ENCODE results near the gene TMEM184B. TPM values are rescaled to one million over a fixed set of nuclear protein-coding genes. Genes with fewer than 3 reads are reported as not detected.
A peak's percentile ranks its signal among the peaks of the same experiment; 100 is the strongest.

The TMEM184B gene
- total RNA-seq, 1 donor from 2014 or later: 81.0 TPM

GRCh38 chr22:38260761-38261681 lies 11.8 kb downstream of the TMEM184B start:
- no peak for TF ChIP-seq CTCF (IDR thresholded peaks at IDR 0.05; ENCODE audit: partially characterized antibody, unreplicated experiment)
- H3K27me3 Mint-ChIP-seq (ENCODE audit: unreplicated experiment): no peaks in the 10 kb centered on the region
- H3K36me3 Mint-ChIP-seq (ENCODE audit: unreplicated experiment): peaks cover 9% of the 10 kb centered on the region
- H3K27ac Mint-ChIP-seq (ENCODE audit: unreplicated experiment): peak overlapping the region; percentile 85
- H3K4me1 Mint-ChIP-seq (ENCODE audit: low read depth, unreplicated experiment): peaks cover 27% of the 10 kb centered on the region
- H3K9me3 Mint-ChIP-seq (ENCODE audit: unreplicated experiment): peaks cover 4% of the 10 kb centered on the region
- peak overlapping the region; percentile 47 for H3K4me3 Mint-ChIP-seq (ENCODE audit: unreplicated experiment)
- no peak for DNase-seq

- Mint-ChIP-seq H3K4me3 (ENCODE audit: unreplicated experiment) (peak overlapping the region; percentile 41), H3K9me3 (ENCODE audit: unreplicated experiment) (peaks cover 4% of the 10 kb centered on the region), H3K36me3 (ENCODE audit: unreplicated experiment) (peaks cover 9% of the 10 kb centered on the region), H3K27ac (ENCODE audit: unreplicated experiment) (peak overlapping the region; percentile 85), H3K4me1 (ENCODE audit: low read depth, unreplicated experiment) (peaks cover 27% of the 10 kb centered on the region), H3K27me3 (ENCODE audit: unreplicated experiment) (no peaks in the 10 kb centered on the region)
- DNase-seq: peak; percentile 55
- no peak for TF ChIP-seq CTCF (IDR thresholded peaks at IDR 0.05; ENCODE audit: partially characterized antibody, unreplicated experiment)
These were observed 13.4 kb downstream of the TMEM184B start for GRCh38 chr22:38259370-38259769.

- Mint-ChIP-seq H3K27me3 (ENCODE audit: unreplicated experiment) (no peaks in the 10 kb centered on the region), H3K27ac (ENCODE audit: unreplicated experiment) (peak overlapping the region; percentile 85), H3K36me3 (ENCODE audit: unreplicated experiment) (peaks cover 9% of the 10 kb centered on the region), H3K9me3 (ENCODE audit: unreplicated experiment) (peaks cover 4% of the 10 kb centered on the region), H3K4me1 (ENCODE audit: low read depth, unreplicated experiment) (peaks cover 27% of the 10 kb centered on the region), H3K4me3 (ENCODE audit: unreplicated experiment) (peak overlapping the region; percentile 41)
- DNase-seq: no peak
- TF ChIP-seq CTCF (IDR thresholded peaks at IDR 0.05; ENCODE audit: partially characterized antibody, unreplicated experiment): no peak
These were observed 13.9 kb downstream of the TMEM184B start for GRCh38 chr22:38258895-38259294.

- no peak overlapping the region for H3K4me3 Mint-ChIP-seq (ENCODE audit: unreplicated experiment)
- no peak for TF ChIP-seq CTCF (IDR thresholded peaks at IDR 0.05; ENCODE audit: partially characterized antibody, unreplicated experiment)
- H3K36me3 Mint-ChIP-seq (ENCODE audit: unreplicated experiment): peaks cover 4% of the 10 kb centered on the region
- peak overlapping the region; percentile 26 for H3K27ac Mint-ChIP-seq (ENCODE audit: unreplicated experiment)
- no peak for DNase-seq
- H3K4me1 Mint-ChIP-seq (ENCODE audit: low read depth, unreplicated experiment): peaks cover 27% of the 10 kb centered on the region
- H3K27me3 Mint-ChIP-seq (ENCODE audit: unreplicated experiment): no peaks in the 10 kb centered on the region
- peaks cover 4% of the 10 kb centered on the region for H3K9me3 Mint-ChIP-seq (ENCODE audit: unreplicated experiment)
These were observed 15.1 kb downstream of the TMEM184B start for GRCh38 chr22:38257650-38258250.

- H3K27me3 Mint-ChIP-seq (ENCODE audit: unreplicated experiment): no peaks in the 10 kb centered on the region
- TF ChIP-seq CTCF (IDR thresholded peaks at IDR 0.05; ENCODE audit: partially characterized antibody, unreplicated experiment): no peak
- H3K27ac Mint-ChIP-seq (ENCODE audit: unreplicated experiment): no peak overlapping the region
- H3K36me3 Mint-ChIP-seq (ENCODE audit: unreplicated experiment): peaks cover 4% of the 10 kb centered on the region
- H3K4me3 Mint-ChIP-seq (ENCODE audit: unreplicated experiment): no peak overlapping the region
- peaks cover 4% of the 10 kb centered on the region for H3K9me3 Mint-ChIP-seq (ENCODE audit: unreplicated experiment)
- H3K4me1 Mint-ChIP-seq (ENCODE audit: low read depth, unreplicated experiment): peaks cover 27% of the 10 kb centered on the region
- no peak for DNase-seq
These were observed 15.6 kb downstream of the TMEM184B start for GRCh38 chr22:38257181-38257580.

Data from glutamatergic neuron (in vitro differentiated cells).